PC-9 (cell line): Measurements from ENCODE around the gene IFITM1. TPM values are rescaled to one million over a fixed set of nuclear protein-coding genes. Genes with fewer than 3 reads are reported as not detected.
"Not testable (repeated sequence)": the region's sequence is repeated elsewhere in the genome, so short reads cannot be mapped to it uniquely, and the experiment has no call there.

Experiments used
- BruUV-seq: library from RNA; stranded (reverse); fragments of 400-500 nt; replicated peaks from 2 replicates; lab custom pipeline; 2021; lab: Mats Ljungman, UMichigan
- CTCF ChIA-PET: fragments of 300-600 bp; sonication (Branson Sonifier 250); formaldehyde crosslinking; loops from one replicate; lab custom pipeline; 2022; ENCODE audit warnings: antibody characterized with exemption; lab: Charles Lee
- POLR2A ChIA-PET: fragments of 300-600 bp; sonication (Branson Sonifier 250); formaldehyde crosslinking; loops from one replicate; lab custom pipeline; 2022; ENCODE audit warnings: antibody characterized with exemption; ENCODE audit not compliant: unreplicated experiment; lab: Charles Lee
- DNase-seq, 2 experiments: peaks; one replicate each; pipeline versions ENCODE4 v3.0.0 to v3.0.0-alpha.2; 2015 to 2022; ENCODE audit warnings: mixed read lengths in 1 of 2
- H2AFZ ChIP-seq: fragments of 200-600 bp; sonication (generic); 2 replicates; pipeline ENCODE4 v1.8.1; 2017; ENCODE audit warnings: antibody characterized with exemption
- H3F3A ChIP-seq: fragments of 200-600 bp; sonication (generic); 2 replicates; pipeline ENCODE4 v1.8.1; 2017; ENCODE audit warnings: antibody characterized with exemption, mild to moderate bottlenecking, low read depth; ENCODE audit not compliant: insufficient read depth
- H3K27ac ChIP-seq: fragments of 200-600 bp; sonication (generic); 2 replicates; pipeline ENCODE4 v1.6.1; 2016; ENCODE audit warnings: mixed run types
- H3K27me3 ChIP-seq: fragments of 200-600 bp; sonication (generic); 2 replicates; pipeline ENCODE4 v1.6.1; 2016; ENCODE audit warnings: low read depth, mixed run types; ENCODE audit not compliant: insufficient read depth
- H3K36me3 ChIP-seq: fragments of 200-600 bp; sonication (generic); 2 replicates; pipeline ENCODE4 v1.6.1; 2016; ENCODE audit warnings: low read depth, mixed run types
- H3K4me1 ChIP-seq: fragments of 200-600 bp; sonication (generic); replicated peaks from 2 replicates; pipeline ENCODE4 v1.6.1; 2016; ENCODE audit warnings: mixed run types; ENCODE audit not compliant: insufficient read depth
- H3K4me2 ChIP-seq: fragments of 200-600 bp; sonication (generic); 2 replicates; pipeline ENCODE4 v1.6.1; 2017; ENCODE audit warnings: mixed run types
- H3K4me3 ChIP-seq: fragments of 200-600 bp; sonication (generic); 2 replicates; pipeline ENCODE4 v1.6.1; 2016; ENCODE audit warnings: mixed run types
- H3K79me2 ChIP-seq: fragments of 200-600 bp; sonication (generic); 2 replicates; pipeline ENCODE4 v1.6.1; 2017; ENCODE audit warnings: low read depth, mixed run types
- H3K9me2 ChIP-seq: fragments of 200-600 bp; sonication (generic); 2 replicates; pipeline ENCODE4 v1.8.1; 2017; ENCODE audit warnings: mild to moderate bottlenecking; ENCODE audit not compliant: insufficient read depth
- H3K9me3 ChIP-seq: fragments of 200-600 bp; sonication (generic); 2 replicates; pipeline ENCODE4 v1.8.1; 2016; ENCODE audit warnings: low read depth; ENCODE audit not compliant: insufficient read depth
- H4K20me1 ChIP-seq: fragments of 200-600 bp; sonication (generic); 2 replicates; pipeline ENCODE4 v1.8.1; 2017; ENCODE audit not compliant: insufficient read depth
- CTCF ChIP-seq: fragments of 200-600 bp; sonication (generic); conservative IDR thresholded peaks from 2 replicates; pipeline ENCODE4 v1.6.1; 2017; ENCODE audit warnings: mixed run types, antibody characterized with exemption, mild to moderate bottlenecking, moderate library complexity
- EZH2 ChIP-seq: fragments of 200-600 bp; sonication (generic); IDR thresholded peaks from 2 replicates; pipeline ENCODE4 v1.8.0; 2017; ENCODE audit warnings: antibody characterized with exemption, low read depth
- intact Hi-C: fragments of 100-400 bp; cut with micrococcal nuclease; formaldehyde crosslinking; loops from one replicate; pipeline ENCODE4 v1.10.0; 2022; ENCODE audit not compliant: unreplicated experiment
- total RNA-seq: library from RNA; stranded (reverse); gene quantifications from 2 replicates; pipeline ENCODE4 v1.2.3, GENCODE V29; 2021

The IFITM1 gene
- total RNA-seq, 1 experiment from 2014 or later: 9.5 TPM

- H3K79me2 ChIP-seq: no peaks in the 10 kb centered on the region
- no peak for DNase-seq
- H3K27ac ChIP-seq: no peak overlapping the region
- BruUV-seq: no TSS peak
- ChIA-PET CTCF (no interaction called here), POLR2A (interaction anchor here (0.7 kb wide), 1 partner anchor 110 kb away, joined by 15 read pairs; no protein-coding TSS in a partner anchor)
- H3K4me3 ChIP-seq: no peak overlapping the region
- no peak for TF ChIP-seq EZH2
- no peak for TF ChIP-seq CTCF
- H3F3A ChIP-seq: peaks cover 14% of the 10 kb centered on the region; the same call in 1 of the 2 replicates
- no peaks in the 10 kb centered on the region for H3K9me3 ChIP-seq
- no peaks in the 10 kb centered on the region for H3K27me3 ChIP-seq
- intact Hi-C loops: no loop called here
- no peaks in the 10 kb centered on the region for H3K36me3 ChIP-seq
- no peaks in the 10 kb centered on the region for H3K9me2 ChIP-seq
- H3K4me1 ChIP-seq: no peaks in the 10 kb centered on the region
- no peak overlapping the region for H3K4me2 ChIP-seq
- H4K20me1 ChIP-seq: no peaks in the 10 kb centered on the region
- no peak overlapping the region for H2AFZ ChIP-seq
Measured at GRCh38 chr11:360326-361280, 46.8 kb downstream of the IFITM1 start.

- Histone ChIP-seq H3K9me3 (no peaks in the 10 kb centered on the region), H3K4me2 (no peak overlapping the region), H3K79me2 (no peaks in the 10 kb centered on the region), H3K9me2 (no peaks in the 10 kb centered on the region), H3K4me3 (no peak overlapping the region), H4K20me1 (no peaks in the 10 kb centered on the region), H3K27ac (no peak overlapping the region), H2AFZ (no peak overlapping the region), H3F3A (peaks cover under 1% of the 10 kb centered on the region; the same call in 1 of the 2 replicates), H3K4me1 (no peaks in the 10 kb centered on the region), H3K27me3 (peaks cover 8% of the 10 kb centered on the region; the same call in 1 of the 2 replicates), H3K36me3 (no peaks in the 10 kb centered on the region)
- no TSS peak for BruUV-seq
- no peak for DNase-seq
- intact Hi-C loops: no loop called here
- ChIA-PET CTCF (interaction anchor here (0.7 kb wide), 1 partner anchor 166 kb away, joined by 15 read pairs; no protein-coding TSS in a partner anchor), POLR2A (interaction anchor here (0.5 to 0.7 kb wide), 2 partner anchors 85 to 104 kb away, joined by 4 to 37 read pairs; no protein-coding TSS in a partner anchor)
- no peak for TF ChIP-seq EZH2
- no peak for TF ChIP-seq CTCF
Measured at GRCh38 chr11:362642-363442, 49.0 kb downstream of the IFITM1 start.

GRCh38 chr11:363443-363805 is 49.6 kb downstream of the IFITM1 start:
- ChIA-PET POLR2A (interaction anchor here (0.5 to 0.7 kb wide), 2 partner anchors 85 to 104 kb away, joined by 4 to 37 read pairs; no protein-coding TSS in a partner anchor), CTCF (interaction anchor here (0.6 to 1.4 kb wide), 4 partner anchors 56 to 166 kb away, joined by 3 to 15 read pairs (median 9); no protein-coding TSS in a partner anchor)

More at GRCh38 chr11:363443-363805, 49.6 kb downstream of the IFITM1 start:
- DNase-seq, intact Hi-C loops, H3K9me2 ChIP-seq, H4K20me1 ChIP-seq, H3F3A ChIP-seq, BruUV-seq, H3K36me3 ChIP-seq, H3K9me3 ChIP-seq, H3K79me2 ChIP-seq, H3K4me3 ChIP-seq, H3K4me2 ChIP-seq, H2AFZ ChIP-seq, H3K27ac ChIP-seq, H3K4me1 ChIP-seq: not testable (repeated sequence)
- H3K27me3 ChIP-seq: peaks cover 13% of the 10 kb centered on the region
